Mucosa of descending colon (tissue), 3 donors: ENCODE measurements around the gene RRAGD. TPM values are rescaled to one million over a fixed set of nuclear protein-coding genes. Genes with fewer than 3 reads are reported as not detected.

Source experiments
- ATAC-seq: fragments of 200-7000 bp; cut with Tn5 transposase; one replicate; pipeline ENCODE4 v1.9.1; 2020; ENCODE audit warnings: mild to moderate bottlenecking, moderate library complexity
- DNase-seq, 3 donors: peaks; one replicate each; pipeline ENCODE4 v3.0.0-alpha.2; 2020
- H3K36me3 ChIP-seq: fragments of 200-600 bp; one replicate; pipeline ENCODE4 v1.8.0; 2021; ENCODE audit warnings: low read depth, mild to moderate bottlenecking
- H3K4me1 ChIP-seq: fragments of 200-600 bp; one replicate; pipeline ENCODE4 v1.8.0; 2021; ENCODE audit warnings: low read depth, mild to moderate bottlenecking
- H3K4me3 ChIP-seq: fragments of 200-600 bp; one replicate; pipeline ENCODE4 v1.8.0; 2021; ENCODE audit warnings: mild to moderate bottlenecking
- H3K9me3 ChIP-seq: fragments of 200-600 bp; one replicate; pipeline ENCODE4 v1.8.0; 2021; ENCODE audit warnings: mild to moderate bottlenecking
- intact Hi-C, 2 donors: fragments of 100-400 bp; cut with DNase I in 1 of 2; cut with micrococcal nuclease in 1 of 2; formaldehyde crosslinking; loops; one replicate each; pipeline versions ENCODE4 v1.11.0 to v1.11.1; 2022; cut with DNase I, micrococcal nuclease
- total RNA-seq, 3 donors: library from RNA; stranded (reverse); fragmentation: NEBNext Ultra II Directional in 2 of 3; extraction: Animal tissue kit (Norgen Biotek cat#: 25700) in 2 of 3; gene quantifications; one replicate each; pipeline versions ENCODE4 v1.2.1 to v1.2.4, GENCODE V29; 2021 to 2023
- TF ChIP-seq, protein P1 (sequence below): fragments of 200-600 bp; IDR thresholded peaks from one replicate; pipeline ENCODE4 v1.8.0; 2022; ENCODE audit warnings: antibody characterized with exemption, mild to moderate bottlenecking
- donor health status: DM: no; HTN: no; CAD: no; lungs with moderate emphysema.
- donor health status: DM: no; HTN: no; CAD: no.
- donor health status: DM: no; HTN: yes; CAD: no.

The RRAGD gene
- total RNA-seq, 3 donors from 2014 or later: 3.2 to 17.6 (median 4.0) TPM

- DNase-seq (no peak), ATAC-seq (no peak)
- H3K4me1 ChIP-seq: no peaks in the 10 kb centered on the region
- no peak overlapping the region for H3K4me3 ChIP-seq
- H3K36me3 ChIP-seq: no peaks in the 10 kb centered on the region
- TF ChIP-seq, protein P1, sequence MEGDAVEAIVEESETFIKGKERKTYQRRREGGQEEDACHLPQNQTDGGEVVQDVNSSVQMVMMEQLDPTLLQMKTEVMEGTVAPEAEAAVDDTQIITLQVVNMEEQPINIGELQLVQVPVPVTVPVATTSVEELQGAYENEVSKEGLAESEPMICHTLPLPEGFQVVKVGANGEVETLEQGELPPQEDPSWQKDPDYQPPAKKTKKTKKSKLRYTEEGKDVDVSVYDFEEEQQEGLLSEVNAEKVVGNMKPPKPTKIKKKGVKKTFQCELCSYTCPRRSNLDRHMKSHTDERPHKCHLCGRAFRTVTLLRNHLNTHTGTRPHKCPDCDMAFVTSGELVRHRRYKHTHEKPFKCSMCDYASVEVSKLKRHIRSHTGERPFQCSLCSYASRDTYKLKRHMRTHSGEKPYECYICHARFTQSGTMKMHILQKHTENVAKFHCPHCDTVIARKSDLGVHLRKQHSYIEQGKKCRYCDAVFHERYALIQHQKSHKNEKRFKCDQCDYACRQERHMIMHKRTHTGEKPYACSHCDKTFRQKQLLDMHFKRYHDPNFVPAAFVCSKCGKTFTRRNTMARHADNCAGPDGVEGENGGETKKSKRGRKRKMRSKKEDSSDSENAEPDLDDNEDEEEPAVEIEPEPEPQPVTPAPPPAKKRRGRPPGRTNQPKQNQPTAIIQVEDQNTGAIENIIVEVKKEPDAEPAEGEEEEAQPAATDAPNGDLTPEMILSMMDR: no peak
- no peaks in the 10 kb centered on the region for H3K9me3 ChIP-seq
- intact Hi-C loops: no loop called here
Measured at GRCh38 chr6:89320012-89320559, 92.0 kb downstream of the RRAGD start.

DNA sequence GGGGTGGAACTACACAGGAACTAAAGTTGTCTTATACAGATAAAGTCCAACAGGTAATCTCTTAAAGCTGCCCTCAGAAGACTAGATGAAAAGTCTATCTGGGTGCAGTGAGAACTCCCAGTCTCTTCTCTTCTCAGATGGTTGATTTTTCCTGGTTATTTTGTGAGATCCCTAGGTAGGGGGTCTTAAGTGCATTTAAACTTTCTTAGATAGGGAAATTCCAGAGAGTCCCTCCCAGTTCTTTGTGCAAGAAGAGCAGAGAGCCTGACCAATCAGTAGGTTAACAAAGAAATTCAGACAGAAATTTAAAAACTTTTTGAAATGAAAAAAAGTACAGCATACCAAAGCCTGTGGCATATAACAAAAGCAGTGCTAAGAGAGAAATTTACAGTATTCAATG is 95.0 kb downstream of the RRAGD start:
- ATAC-seq: no peak
- no peaks in the 10 kb centered on the region for H3K36me3 ChIP-seq
- intact Hi-C loops: no loop called here
- H3K4me3 ChIP-seq: no peak overlapping the region
- no peak for DNase-seq
- H3K9me3 ChIP-seq: no peaks in the 10 kb centered on the region
- H3K4me1 ChIP-seq: peaks cover 13% of the 10 kb centered on the region
- TF ChIP-seq, protein P1: no peak

- Histone ChIP-seq H3K36me3 (no peaks in the 10 kb centered on the region), H3K9me3 (no peaks in the 10 kb centered on the region), H3K4me3 (no peak within 1 kb of the TSS), H3K4me1 (peaks cover 22% of the 10 kb centered on the region)
- ATAC-seq: no peak
- TF ChIP-seq, protein P1: no peak
- no peak for DNase-seq
- intact Hi-C loops: no loop called here
Measured at GRCh38 chr6:89315249-89315885, 96.7 kb downstream of the RRAGD start, which contains the start of gene GABRR2. TSS of gene GABRR2 (minus strand) at chr6:89315299. CDS start at chr6:89315165, 134 bp downstream.

GRCh38 chr6:89314692-89315091 is 97.4 kb downstream of the RRAGD start:
- H3K9me3 ChIP-seq: no peaks in the 10 kb centered on the region
- no peaks in the 10 kb centered on the region for H3K36me3 ChIP-seq
- H3K4me3 ChIP-seq: no peak overlapping the region
- DNase-seq (no peak), ATAC-seq (no peak)
- TF ChIP-seq, protein P1: no peak
- intact Hi-C loops: no loop called here
- H3K4me1 ChIP-seq: peaks cover 22% of the 10 kb centered on the region

Other genes starting within 250 kb of the RRAGD start
- not detected for gene GABRR1, start 194.9 kb downstream of the RRAGD start, total RNA-seq
- gene GABRR2, start 97.0 kb downstream of the RRAGD start, total RNA-seq: 1 to 10 TPM in 1 of 3 donors, under 1 TPM in 2; 0.63 to 2.4 (median 0.72) TPM
- gene UBE2J1, start 59.6 kb downstream of the RRAGD start, total RNA-seq: 10 to 100 TPM; 40.0 to 50.2 (median 42.2) TPM
- 10 to 100 TPM in 1 of 3 donors, 1 to 10 TPM in 2; 1.8 to 10.9 (median 2.8) TPM for gene ANKRD6, start 20.9 kb upstream of the RRAGD start, total RNA-seq
- 10 to 100 TPM; 33.9 to 36.0 (median 35.9) TPM for gene LYRM2, start 226.5 kb upstream of the RRAGD start, total RNA-seq